Neural cell (in vitro differentiated cells): Measurements from ENCODE around the gene CENPT. TPM values are rescaled to one million over a fixed set of nuclear protein-coding genes. Genes with fewer than 3 reads are reported as not detected.

Experiments used
- H2AFZ ChIP-seq: fragments of 200-600, 300-800 bp; sonication (generic), shearing (Covaris generic); 2 replicates; pipeline ENCODE4 v1.6.0; 2014; ENCODE audit warnings: low read depth, mild to moderate bottlenecking, antibody characterized with exemption, low read length, moderate library complexity
- H3F3A ChIP-seq: fragments of 200-600 bp; shearing (Covaris generic); 2 replicates; pipeline ENCODE4 v1.6.1; 2016; ENCODE audit warnings: mild to moderate bottlenecking, moderate library complexity, mixed read lengths, antibody characterized with exemption, low read length; ENCODE audit not compliant: insufficient read depth, poor library complexity, severe bottlenecking
- H3K27ac ChIP-seq: fragments of 200-600, 300-800 bp; sonication (generic), shearing (Covaris generic); 2 replicates; pipeline ENCODE4 v1.5.1; 2014; ENCODE audit warnings: mild to moderate bottlenecking, low read length, moderate library complexity
- H3K27me3 ChIP-seq: fragments of 300-800, 200-600 bp; sonication (generic), shearing (Covaris generic); 2 replicates; pipeline ENCODE4 v1.6.0; 2014; ENCODE audit warnings: mild to moderate bottlenecking, low read depth, low read length, moderate library complexity; ENCODE audit not compliant: insufficient read depth
- H3K36me3 ChIP-seq: fragments of 300-800, 200-600 bp; sonication (generic), shearing (Covaris generic); 2 replicates; pipeline ENCODE4 v1.5.1; 2014; ENCODE audit warnings: mild to moderate bottlenecking, antibody characterized with exemption, low read length, moderate library complexity; ENCODE audit not compliant: insufficient read depth
- H3K4me2 ChIP-seq: fragments of 300-800, 200-600 bp; sonication (generic), shearing (Covaris generic); 2 replicates; pipeline ENCODE4 v1.6.0; 2014; ENCODE audit warnings: mild to moderate bottlenecking, low read length
- H3K4me3 ChIP-seq: fragments of 300-800, 200-600 bp; sonication (generic), shearing (Covaris generic); 2 replicates; pipeline ENCODE4 v1.5.1; 2014; ENCODE audit warnings: mild to moderate bottlenecking, low read length, moderate library complexity
- H3K79me2 ChIP-seq: fragments of 200-600 bp; shearing (Covaris generic); replicated peaks from 2 replicates; pipeline ENCODE4 v1.6.0; 2014; ENCODE audit warnings: mild to moderate bottlenecking, low read length, moderate library complexity; ENCODE audit not compliant: insufficient read depth
- H3K9ac ChIP-seq: fragments of 300-800, 200-600 bp; sonication (generic), shearing (Covaris generic); 2 replicates; pipeline ENCODE4 v1.6.1; 2016; ENCODE audit warnings: mild to moderate bottlenecking, low read length, mixed read lengths
- H3K9me2 ChIP-seq: fragments of 200-600 bp; shearing (Covaris generic); 2 replicates; pipeline ENCODE4 v1.6.1; 2016; ENCODE audit warnings: mild to moderate bottlenecking, low read length, mixed read lengths; ENCODE audit not compliant: insufficient read depth
- H3K9me3 ChIP-seq: fragments of 200-600, 300-800 bp; sonication (generic), shearing (Covaris generic); 2 replicates; pipeline ENCODE4 v1.6.1; 2016; ENCODE audit warnings: mild to moderate bottlenecking, mixed run types, low read length, moderate library complexity, mixed read lengths
- H4K20me1 ChIP-seq: fragments of 200-600 bp; shearing (Covaris generic); 2 replicates; pipeline ENCODE4 v1.6.1; 2016; ENCODE audit warnings: mild to moderate bottlenecking, mixed run types; ENCODE audit not compliant: insufficient read depth
- EP300 ChIP-seq: fragments of 450-650 bp; conservative IDR thresholded peaks from 2 replicates; pipeline ENCODE4 v1.6.1; 2014; ENCODE audit warnings: antibody characterized with exemption, mild to moderate bottlenecking, moderate library complexity; ENCODE audit not compliant: poor library complexity, severe bottlenecking
- EZH2 ChIP-seq: fragments of 200-600, 300-800 bp; shearing (Covaris generic), sonication (generic); IDR thresholded peaks from 2 replicates; pipeline ENCODE4 v1.6.1; 2014; ENCODE audit warnings: antibody characterized with exemption, low read length, borderline replicate concordance, mild to moderate bottlenecking; ENCODE audit not compliant: insufficient read depth, poor library complexity, severe bottlenecking
- MXI1 ChIP-seq: fragments of 450-650 bp; conservative IDR thresholded peaks from 2 replicates; pipeline ENCODE4 v1.6.1; 2014; ENCODE audit warnings: antibody characterized with exemption, mild to moderate bottlenecking; ENCODE audit not compliant: poor library complexity, severe bottlenecking
- POLR2AphosphoS5 ChIP-seq: IDR thresholded peaks from 2 replicates; pipeline ENCODE4 v1.6.1; 2012
- RAD21 ChIP-seq: fragments of 450-650 bp; conservative IDR thresholded peaks from 2 replicates; pipeline ENCODE4 v1.6.1; 2014; ENCODE audit warnings: antibody characterized with exemption, mild to moderate bottlenecking, moderate library complexity
- SMC3 ChIP-seq: fragments of 450-650 bp; conservative IDR thresholded peaks from 2 replicates; pipeline ENCODE4 v1.6.1; 2014; ENCODE audit warnings: antibody characterized with exemption, mild to moderate bottlenecking, moderate library complexity; ENCODE audit not compliant: poor library complexity
- TAF1 ChIP-seq: IDR thresholded peaks from 2 replicates; pipeline ENCODE4 v1.6.1; 2012; ENCODE audit warnings: low read depth
- polyA plus RNA-seq: library from polyadenylated mRNA; depleted of rRNA; stranded (reverse); fragments of >200 nt; gene quantifications from 2 replicates; pipeline ENCODE4 v1.2.3, GENCODE V29; 2014
- TF ChIP-seq, protein P1 (sequence below): fragments of 450-650 bp; IDR thresholded peaks from 2 replicates; pipeline ENCODE4 v1.5.1; 2014; ENCODE audit warnings: antibody characterized with exemption, mild to moderate bottlenecking, moderate library complexity; ENCODE audit not compliant: poor library complexity, severe bottlenecking
- TF ChIP-seq, protein P2 (sequence below): IDR thresholded peaks from 2 replicates; pipeline ENCODE4 v1.6.1; 2012; ENCODE audit warnings: borderline replicate concordance

CENPT gene
- polyA plus RNA-seq, 1 donor from 2014 or later = 104 TPM

DNA sequence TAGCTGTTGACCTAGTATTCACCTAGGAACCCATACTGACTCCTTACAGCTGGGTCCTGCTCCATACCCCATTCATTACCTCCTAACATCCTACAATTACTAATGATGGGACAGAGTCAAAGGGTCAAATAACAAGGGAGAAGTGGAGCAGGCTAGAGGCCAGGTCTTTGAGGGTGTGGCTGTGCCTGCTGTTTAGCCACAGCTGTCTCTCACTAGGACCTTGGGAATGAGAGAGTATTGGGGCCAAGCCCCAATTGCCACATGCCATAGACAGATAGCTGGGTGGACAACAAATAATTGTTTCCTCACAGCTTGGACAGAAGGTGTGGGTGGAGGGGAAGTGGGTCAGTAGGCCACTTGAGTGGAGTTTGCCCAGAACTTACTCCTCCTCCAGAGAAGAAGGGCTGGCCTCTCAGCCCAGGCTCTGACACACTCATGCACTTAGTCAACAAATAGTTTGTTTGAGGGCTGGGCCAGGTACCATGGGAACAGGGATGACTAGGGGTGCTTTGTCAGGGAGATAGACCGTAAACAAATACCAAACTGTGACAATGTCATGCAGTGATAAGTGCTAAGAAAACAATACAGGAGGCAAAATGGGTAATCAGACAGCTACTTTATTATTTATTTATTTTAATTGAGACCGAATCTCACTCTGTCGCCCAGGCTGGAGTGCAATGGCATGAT, 10.2 kb upstream of the CENPT start:
- H3K36me3 ChIP-seq = no peaks in the 10 kb centered on the region
- H3K27me3 ChIP-seq = no peaks in the 10 kb centered on the region
- no peak overlapping the region for H2AFZ ChIP-seq
- H3F3A ChIP-seq = no peaks in the 10 kb centered on the region
- H3K27ac ChIP-seq = no peak overlapping the region
- no peak for TF ChIP-seq EP300
- TF ChIP-seq, protein P1, sequence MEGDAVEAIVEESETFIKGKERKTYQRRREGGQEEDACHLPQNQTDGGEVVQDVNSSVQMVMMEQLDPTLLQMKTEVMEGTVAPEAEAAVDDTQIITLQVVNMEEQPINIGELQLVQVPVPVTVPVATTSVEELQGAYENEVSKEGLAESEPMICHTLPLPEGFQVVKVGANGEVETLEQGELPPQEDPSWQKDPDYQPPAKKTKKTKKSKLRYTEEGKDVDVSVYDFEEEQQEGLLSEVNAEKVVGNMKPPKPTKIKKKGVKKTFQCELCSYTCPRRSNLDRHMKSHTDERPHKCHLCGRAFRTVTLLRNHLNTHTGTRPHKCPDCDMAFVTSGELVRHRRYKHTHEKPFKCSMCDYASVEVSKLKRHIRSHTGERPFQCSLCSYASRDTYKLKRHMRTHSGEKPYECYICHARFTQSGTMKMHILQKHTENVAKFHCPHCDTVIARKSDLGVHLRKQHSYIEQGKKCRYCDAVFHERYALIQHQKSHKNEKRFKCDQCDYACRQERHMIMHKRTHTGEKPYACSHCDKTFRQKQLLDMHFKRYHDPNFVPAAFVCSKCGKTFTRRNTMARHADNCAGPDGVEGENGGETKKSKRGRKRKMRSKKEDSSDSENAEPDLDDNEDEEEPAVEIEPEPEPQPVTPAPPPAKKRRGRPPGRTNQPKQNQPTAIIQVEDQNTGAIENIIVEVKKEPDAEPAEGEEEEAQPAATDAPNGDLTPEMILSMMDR = no peak
- no peak for TF ChIP-seq EZH2
- TF ChIP-seq TAF1 = no peak
- no peak for TF ChIP-seq SMC3
- no peak for TF ChIP-seq MXI1
- no peak for TF ChIP-seq POLR2AphosphoS5
- H3K9ac ChIP-seq = no peak overlapping the region
- H3K4me2 ChIP-seq = no peak overlapping the region
- no peaks in the 10 kb centered on the region for H4K20me1 ChIP-seq
- no peaks in the 10 kb centered on the region for H3K9me2 ChIP-seq
- peaks cover 68% of the 10 kb centered on the region for H3K79me2 ChIP-seq
- H3K4me3 ChIP-seq = no peak overlapping the region
- no peaks in the 10 kb centered on the region for H3K9me3 ChIP-seq

DNA sequence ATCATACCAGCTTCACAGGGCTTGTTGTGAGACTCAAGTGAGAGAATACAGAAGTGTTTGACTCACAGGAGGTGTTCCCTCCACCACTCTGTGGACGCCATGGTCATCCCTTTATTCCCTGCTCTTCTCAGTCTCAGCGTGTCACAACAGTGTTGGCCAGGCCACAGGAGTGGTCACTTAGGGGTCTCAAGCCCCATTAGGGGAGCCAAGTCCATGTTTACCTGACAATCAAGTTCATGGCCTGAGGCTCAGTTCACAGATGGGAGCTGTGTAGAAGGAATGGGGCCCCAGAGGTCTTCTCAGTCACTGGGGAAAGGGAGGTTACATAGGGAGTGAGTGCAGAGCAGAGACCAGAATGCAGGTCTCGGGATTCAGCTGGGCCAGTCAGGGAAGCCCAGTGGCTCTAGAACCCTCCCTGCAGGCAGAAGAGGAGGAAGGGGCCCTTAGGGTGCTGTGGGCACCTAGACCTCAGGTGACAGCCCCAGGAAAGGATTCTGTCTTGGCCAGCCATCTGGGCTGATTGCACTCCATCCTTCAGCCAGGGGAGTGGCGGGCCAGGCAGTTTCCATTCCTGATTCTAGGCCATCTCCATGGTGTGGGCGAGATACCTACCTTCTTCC, 9.5 kb upstream of the CENPT start:
- no peaks in the 10 kb centered on the region for H3F3A ChIP-seq
- no peak for TF ChIP-seq EZH2
- TF ChIP-seq, protein P2, sequence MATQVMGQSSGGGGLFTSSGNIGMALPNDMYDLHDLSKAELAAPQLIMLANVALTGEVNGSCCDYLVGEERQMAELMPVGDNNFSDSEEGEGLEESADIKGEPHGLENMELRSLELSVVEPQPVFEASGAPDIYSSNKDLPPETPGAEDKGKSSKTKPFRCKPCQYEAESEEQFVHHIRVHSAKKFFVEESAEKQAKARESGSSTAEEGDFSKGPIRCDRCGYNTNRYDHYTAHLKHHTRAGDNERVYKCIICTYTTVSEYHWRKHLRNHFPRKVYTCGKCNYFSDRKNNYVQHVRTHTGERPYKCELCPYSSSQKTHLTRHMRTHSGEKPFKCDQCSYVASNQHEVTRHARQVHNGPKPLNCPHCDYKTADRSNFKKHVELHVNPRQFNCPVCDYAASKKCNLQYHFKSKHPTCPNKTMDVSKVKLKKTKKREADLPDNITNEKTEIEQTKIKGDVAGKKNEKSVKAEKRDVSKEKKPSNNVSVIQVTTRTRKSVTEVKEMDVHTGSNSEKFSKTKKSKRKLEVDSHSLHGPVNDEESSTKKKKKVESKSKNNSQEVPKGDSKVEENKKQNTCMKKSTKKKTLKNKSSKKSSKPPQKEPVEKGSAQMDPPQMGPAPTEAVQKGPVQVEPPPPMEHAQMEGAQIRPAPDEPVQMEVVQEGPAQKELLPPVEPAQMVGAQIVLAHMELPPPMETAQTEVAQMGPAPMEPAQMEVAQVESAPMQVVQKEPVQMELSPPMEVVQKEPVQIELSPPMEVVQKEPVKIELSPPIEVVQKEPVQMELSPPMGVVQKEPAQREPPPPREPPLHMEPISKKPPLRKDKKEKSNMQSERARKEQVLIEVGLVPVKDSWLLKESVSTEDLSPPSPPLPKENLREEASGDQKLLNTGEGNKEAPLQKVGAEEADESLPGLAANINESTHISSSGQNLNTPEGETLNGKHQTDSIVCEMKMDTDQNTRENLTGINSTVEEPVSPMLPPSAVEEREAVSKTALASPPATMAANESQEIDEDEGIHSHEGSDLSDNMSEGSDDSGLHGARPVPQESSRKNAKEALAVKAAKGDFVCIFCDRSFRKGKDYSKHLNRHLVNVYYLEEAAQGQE = no peak
- TF ChIP-seq, protein P1 = no peak
- no peak for TF ChIP-seq SMC3
- TF ChIP-seq POLR2AphosphoS5 = no peak
- TF ChIP-seq TAF1 = no peak
- TF ChIP-seq RAD21 = no peak
- no peak for TF ChIP-seq MXI1
- TF ChIP-seq EP300 = no peak
- no peak overlapping the region for H3K9ac ChIP-seq
- no peak overlapping the region for H3K4me2 ChIP-seq
- H3K9me2 ChIP-seq = no peaks in the 10 kb centered on the region
- H3K9me3 ChIP-seq = no peaks in the 10 kb centered on the region
- peaks cover 73% of the 10 kb centered on the region for H3K79me2 ChIP-seq
- H2AFZ ChIP-seq = no peak overlapping the region
- H3K27ac ChIP-seq = no peak overlapping the region
- no peaks in the 10 kb centered on the region for H3K36me3 ChIP-seq
- no peaks in the 10 kb centered on the region for H4K20me1 ChIP-seq
- H3K27me3 ChIP-seq = no peaks in the 10 kb centered on the region
- no peak overlapping the region for H3K4me3 ChIP-seq
